GM21717 (cell line): ENCODE data around the gene TUBB1.

Source experiments
- ATAC-seq: cut with Tn5 transposase; IDR thresholded peaks from one replicate; pipeline ENCODE4 v1.9.1; 2021; ENCODE audit warnings: mild to moderate bottlenecking, moderate library complexity; ENCODE audit not compliant: unreplicated experiment

TUBB1 gene

DNA sequence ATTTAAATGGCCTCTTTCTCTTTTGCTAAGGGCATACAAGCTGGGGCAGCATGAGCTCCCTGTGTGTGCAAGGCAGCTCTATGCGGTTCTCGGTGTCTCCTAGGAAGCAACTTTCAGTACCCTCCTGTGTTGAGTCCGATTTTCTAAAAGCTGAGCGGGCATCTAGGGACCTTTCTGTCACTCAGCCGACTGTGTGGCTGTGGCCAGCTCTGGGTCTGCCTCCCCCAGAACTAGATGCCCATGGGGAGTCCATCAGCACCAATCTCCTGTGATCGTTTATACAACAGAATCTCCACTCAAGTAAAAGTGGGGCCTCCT, 30.7 kb upstream of the TUBB1 start:
- ATAC-seq, result no peak

DNA sequence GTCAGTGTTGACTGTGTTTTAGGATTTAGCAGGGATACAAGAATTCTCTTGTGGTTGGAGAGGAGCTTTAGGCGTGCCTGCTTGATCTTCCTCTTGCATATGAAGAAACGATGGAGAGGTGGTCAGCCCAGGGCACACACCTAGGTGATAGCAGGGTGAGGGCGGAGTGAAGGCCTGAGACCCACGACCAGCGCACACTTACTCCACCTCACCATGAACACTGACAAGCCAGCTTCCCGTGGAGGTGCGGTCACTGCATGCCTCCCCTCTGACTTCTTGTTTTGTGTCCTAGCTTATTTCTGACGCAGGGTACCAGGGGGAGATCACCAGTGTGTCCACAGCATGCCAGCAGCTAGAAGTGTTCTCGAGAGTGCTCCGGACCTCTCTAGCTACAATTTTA, 30.0 kb upstream of the TUBB1 start:
- no peak for ATAC-seq

GRCh38 chr20:58990651-58991445, 28.4 kb upstream of the TUBB1 start:
- no peak for ATAC-seq

DNA sequence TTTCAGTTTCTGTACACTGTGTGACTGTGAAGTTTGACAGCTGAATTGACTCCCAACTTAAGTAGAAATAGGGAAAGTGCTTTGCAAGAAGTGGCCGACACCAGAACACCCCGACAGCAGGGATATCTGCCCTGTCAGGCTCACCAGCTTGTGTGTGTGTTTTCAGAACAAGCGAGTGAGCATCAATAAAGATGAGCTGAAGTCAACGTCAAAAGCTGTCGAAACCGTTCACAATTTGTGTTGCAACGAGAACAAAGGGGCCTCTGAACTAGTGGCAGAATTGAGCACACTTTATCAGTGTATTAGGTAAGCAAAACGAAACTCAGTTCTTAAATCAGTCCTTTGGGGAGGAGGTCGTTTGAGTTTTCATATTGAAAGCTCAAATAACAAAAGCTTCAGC, 27.5 kb upstream of the TUBB1 start:
- ATAC-seq, result no peak

DNA sequence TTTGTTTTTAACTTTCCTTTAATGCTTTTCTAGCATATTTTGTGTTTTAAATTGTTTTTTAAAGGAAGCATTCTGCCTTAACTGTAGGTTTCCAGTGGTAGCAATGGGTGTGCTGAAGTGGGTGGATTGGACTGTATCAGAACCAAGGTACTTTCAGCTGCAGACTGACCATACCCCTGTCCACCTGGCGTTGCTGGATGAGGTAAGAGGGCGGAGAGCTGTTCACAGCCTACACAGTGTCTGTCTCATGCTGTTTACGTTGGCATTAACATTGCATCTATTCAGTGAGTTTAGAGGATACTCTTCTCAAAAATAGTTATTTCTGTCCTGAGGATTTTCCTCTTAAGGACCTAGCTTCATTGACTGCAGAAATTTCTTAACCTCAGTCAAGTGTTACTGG, 26.3 kb upstream of the TUBB1 start:
- ATAC-seq, result no peak

DNA sequence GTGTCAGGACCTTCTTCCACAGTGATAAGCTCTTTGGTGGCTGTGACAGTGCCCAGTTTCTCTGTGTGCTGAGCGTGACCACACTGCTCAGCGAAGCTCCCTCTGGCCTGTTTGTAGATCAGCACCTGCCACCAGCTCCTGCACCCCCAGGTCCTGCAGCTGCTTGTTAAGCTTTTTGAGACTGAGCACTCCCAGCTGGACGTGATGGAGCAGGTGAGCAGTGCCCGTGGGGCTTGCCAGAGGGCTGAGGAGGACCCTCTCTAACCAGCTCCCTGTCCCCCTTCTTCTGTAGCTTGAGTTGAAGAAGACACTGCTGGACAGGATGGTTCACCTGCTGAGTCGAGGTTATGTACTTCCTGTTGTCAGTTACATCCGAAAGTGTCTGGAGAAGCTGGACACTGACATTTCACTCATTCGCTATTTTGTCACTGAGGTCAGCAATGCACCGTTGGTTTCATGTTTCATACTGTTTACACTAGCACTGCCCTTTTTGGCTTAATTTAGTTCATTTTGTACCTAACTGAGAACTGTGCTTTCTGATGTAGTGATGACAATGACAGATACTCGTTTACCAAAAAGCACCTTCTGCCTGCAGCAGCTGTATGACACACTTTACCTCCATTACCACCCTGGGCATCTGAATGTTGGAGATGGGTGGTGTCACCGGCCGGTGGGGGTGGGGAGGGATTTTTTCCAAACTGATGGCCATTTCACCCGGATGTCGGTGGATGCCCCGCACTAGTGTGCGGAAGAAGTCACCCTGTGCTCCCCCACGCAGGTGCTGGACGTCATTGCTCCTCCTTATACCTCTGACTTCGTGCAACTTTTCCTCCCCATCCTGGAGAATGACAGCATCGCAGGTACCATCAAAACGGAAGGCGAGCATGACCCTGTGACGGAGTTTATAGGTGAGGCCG, 25.6 kb upstream of the TUBB1 start:
- no peak for ATAC-seq

DNA sequence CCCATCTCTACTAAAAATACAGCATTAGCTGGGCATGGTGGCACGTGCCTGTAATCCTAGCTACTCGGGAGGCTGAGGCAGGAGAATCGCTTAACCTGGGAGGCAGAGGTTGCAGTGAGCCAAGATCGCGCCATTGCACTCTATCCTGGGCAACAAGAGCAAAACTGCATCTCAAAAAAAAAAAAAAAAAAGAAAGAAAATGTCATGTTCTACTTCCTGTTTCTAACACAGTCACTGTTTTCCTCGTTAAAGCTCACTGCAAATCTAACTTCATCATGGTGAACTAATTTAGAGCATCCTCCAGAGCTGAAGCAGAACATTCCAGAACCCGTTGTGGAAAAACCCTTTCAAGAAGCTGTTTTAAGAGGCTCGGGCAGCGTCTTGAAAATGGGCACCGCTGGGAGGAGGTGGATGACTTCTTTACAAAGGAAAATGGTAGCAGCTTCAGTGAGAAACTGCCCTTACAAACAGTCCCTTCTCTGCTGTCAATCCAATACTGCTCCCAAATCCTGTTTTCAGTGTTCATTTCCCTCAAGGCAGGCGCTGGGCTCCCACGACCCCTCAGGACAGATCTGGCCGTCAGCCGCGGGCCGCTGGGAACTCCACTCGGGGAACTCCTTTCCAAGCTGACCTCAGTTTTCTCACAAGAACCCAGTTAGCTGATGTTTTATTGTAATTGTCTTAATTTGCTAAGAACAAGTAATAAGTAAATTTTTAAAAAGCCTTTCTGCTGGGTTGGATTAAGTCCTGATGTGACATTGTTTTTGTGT, 24.7 kb upstream of the TUBB1 start:
- no peak for ATAC-seq

DNA sequence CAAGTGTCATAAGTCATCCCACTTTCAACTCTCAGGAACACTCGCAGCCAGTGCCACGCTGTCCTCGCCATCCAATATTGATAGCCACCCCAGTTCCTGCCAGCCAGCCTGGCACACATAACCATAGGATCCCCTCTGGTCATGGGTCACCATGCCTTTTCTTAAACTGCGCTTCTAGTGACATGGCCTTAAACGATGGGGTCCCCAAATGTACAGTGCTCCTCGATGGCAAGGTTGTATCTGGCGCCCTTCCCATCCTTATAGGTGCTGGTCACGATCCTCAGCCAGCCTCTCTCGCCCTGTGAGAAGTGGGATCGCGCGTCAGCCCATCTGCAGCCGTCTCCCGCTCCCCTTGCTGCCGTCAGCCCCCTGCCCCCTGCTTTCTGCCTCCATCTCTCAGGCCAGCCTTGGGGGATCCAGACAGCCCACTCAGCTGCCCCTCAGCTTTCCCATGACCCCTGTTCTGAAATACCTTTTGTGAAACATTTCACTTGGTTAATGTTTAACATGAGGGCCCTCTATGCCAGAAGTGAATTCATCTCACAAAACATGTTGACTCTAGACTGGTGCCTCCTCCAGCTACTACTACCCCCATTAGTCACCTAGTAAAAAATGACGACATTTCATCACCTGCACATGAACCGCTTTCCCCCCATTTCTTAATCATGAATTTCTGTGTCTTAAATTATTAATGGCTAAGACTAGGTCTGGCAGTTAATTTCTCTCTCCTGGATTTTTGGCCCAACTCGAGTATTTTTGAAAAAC, 23.6 kb upstream of the TUBB1 start:
- no peak for ATAC-seq

DNA sequence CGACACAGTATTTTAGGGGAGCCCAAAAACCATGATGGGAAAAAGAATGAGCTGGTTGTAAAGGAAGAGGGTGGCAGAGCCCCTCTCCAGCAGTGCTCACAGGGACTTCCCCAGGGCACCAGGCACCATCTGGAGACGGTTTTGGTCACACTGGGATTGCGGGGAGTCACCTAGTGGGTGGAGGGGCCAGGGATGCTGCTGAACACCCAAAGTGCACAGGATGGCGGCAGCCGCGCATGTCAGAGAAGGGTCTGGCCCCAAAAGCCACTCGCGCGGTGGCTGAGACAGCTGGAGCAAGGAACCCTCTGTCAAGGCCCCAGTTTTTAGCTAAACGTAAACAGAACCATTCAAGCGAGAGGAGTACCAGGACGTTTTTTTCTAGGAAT, 23.0 kb upstream of the TUBB1 start:
- no peak for ATAC-seq

GRCh38 chr20:58997141-58997770, 22.0 kb upstream of the TUBB1 start:
- ATAC-seq, result no peak

DNA sequence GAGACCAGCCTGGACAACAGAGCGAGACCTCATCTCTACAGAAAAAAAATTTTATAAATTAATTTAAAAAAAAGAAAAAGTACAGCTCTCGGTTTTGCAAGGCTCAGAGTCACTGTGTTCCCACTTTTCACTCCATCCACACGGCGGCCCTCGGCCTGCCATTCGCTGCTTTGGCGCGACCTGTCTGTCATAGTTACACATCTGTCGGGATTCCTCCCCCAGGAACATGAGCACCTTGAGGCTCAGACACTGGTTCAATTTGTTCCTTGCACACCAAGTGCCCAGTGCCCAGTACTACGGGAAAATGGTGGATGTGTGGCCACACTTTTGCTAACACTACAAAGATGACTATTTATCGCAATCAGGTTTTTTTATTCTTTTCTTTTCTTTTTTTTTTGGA, 20.6 kb upstream of the TUBB1 start:
- ATAC-seq, result no peak

GRCh38 chr20:59000326-59000725, 18.9 kb upstream of the TUBB1 start:
- no peak for ATAC-seq

DNA sequence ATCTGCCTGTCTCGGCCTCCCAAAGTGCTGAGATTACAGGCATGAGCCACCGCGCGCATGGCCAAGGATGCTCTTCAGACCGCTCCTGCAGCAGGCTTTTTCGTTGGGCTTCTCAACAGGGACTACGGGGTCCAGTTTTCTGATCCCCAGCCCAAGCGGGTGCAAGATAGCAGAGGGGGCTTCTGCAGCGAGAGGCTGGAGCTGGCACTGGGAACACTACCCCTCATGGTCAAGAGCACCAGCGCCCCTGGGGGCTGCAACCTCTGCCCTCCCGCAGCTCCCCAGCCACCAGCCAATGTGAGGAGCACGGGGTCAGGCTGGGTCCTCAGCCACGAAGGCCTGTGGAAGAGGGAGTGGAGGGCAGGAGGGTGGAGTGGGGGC, 18.2 kb upstream of the TUBB1 start:
- no peak for ATAC-seq

DNA sequence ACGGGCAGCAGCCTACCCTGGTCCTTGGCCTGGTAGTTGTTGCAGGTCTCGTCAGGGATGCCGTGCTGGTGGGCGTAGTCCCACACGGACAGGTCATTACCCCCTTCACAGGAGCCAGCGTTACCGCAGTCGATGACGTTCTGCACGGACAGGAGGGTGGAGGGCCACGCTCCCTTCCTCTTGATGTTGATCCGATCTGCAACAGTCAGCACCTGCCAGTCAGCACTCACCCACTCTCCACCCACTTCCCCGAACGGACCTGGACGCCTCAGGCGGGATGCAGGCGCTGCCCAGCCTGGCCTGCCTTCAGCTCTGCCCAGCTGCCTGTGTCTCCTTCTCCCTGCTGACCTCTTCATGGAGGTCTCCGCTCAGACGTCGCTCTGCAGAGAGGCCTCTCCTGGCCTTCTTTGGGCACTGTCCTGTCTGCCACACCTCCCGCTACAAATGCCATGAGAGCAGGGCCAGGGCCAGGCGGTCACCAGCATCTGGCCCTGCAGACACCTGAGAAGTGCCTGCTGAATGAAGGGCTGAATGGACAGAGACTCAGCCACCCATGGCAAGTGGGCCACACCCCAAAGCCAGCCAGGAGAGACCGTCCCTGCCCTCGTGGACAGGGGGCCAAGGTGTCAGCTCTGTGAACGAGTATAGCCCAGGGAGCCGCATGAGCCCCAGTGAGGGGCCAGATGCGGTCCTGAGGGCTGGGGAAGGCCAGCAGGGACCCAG, 17.6 kb upstream of the TUBB1 start:
- no peak for ATAC-seq

DNA sequence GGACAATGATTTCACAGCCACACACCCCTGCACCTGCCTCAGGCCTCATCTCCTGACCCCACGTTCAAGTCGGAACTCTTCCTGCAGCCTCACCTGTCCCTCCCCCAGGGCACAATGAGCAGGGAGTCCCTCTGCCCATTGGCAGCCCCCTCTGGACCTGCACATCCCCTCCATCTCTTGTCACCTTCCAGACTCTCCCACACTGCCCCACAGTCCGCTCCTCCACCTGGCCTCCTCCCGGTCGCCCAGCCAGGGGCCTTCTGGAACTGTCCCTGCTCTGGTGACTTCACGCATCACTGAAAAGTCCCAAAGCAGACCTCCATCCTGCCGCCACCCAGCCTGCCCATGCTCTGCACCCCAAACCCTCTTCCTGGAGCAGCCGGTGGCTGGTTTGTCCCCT, 16.8 kb upstream of the TUBB1 start:
- no peak for ATAC-seq

GRCh38 chr20:59002874-59003399, 16.3 kb upstream of the TUBB1 start:
- no peak for ATAC-seq

DNA sequence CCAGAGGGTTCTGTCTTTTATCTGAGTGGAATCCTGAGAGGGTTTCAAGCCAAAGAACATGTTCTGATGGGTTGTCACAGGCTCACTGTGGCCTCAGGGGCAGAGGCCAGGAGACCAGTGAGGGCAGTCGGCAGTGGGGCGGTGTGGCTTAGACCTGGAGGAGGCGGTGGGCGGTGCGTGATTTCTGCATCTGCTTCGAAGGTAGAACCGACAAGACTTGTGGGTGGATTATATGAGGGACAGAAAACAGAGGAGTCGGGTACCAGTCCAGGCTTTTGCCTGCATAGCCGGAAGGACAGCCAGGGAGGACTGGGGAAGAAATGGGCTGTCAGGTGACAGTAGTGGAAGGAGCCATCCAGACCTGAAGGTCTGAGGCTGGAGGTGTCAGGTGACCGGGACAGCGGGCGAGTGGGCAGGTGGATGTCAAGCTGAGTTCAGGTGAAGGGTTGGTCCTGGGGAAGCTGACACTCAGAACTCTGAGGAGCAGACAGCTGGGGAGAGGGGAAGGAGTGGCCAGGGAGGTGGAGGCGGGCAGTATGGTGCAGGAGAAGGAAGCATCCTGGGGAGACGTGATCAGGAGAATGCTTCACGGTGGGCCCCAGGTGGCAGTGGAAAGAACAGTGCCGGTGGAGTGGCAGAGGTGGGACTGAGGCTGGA, 15.3 kb upstream of the TUBB1 start:
- ATAC-seq, result no peak

- ATAC-seq, result no peak
Observed at GRCh38 chr20:59004493-59004762, 14.8 kb upstream of the TUBB1 start.
